ENCODE data around the gene HAT1. TPM values are rescaled to one million over a fixed set of nuclear protein-coding genes. Genes with fewer than 3 reads are reported as not detected.

Gene HAT1
- total and polyA plus RNA-seq, 10 donors, result 22.1 to 41.9 (median 34.7) TPM

GRCh38 chr2:171999604-172000469, 77.6 kb downstream of the HAT1 start, which contains the start of gene METAP1D:
Gene METAP1D, plus strand, starts transcription at chr2:171999953. Its CDS starts 17 bp downstream, at chr2:171999970.
- Histone ChIP-seq H3K4me1 (peaks cover 5 to 22% (median 17%) of the 10 kb centered on the region in 6 donors), H3K4me3 (peak within 1 kb of the TSS; percentile 70 to 99 (median 90)), H3K9me3 (no peaks in the 10 kb centered on the region), H3K27ac (peak within 1 kb of the TSS in 7 of 8 donors; percentile 12 to 77 (median 62)), H3K36me3 (no peaks in the 10 kb centered on the region), H3K27me3 (replicated peaks in 1 of 7) (peaks cover 0 to 15% (median 0%) of the 10 kb centered on the region in 7 donors)
- peak; percentile 99 for DNase-seq
- peak in 1 of 11 experiments; percentile 31 for TF ChIP-seq CTCF (IDR thresholded peaks at IDR 0.05 in 8 of 11, conservative IDR thresholded peaks at IDR 0.05 in 3 of 11)
- peak; percentile 86 to 91 (median 90) for TF ChIP-seq POLR2AphosphoS5 (IDR thresholded peaks at IDR 0.05)
- TF ChIP-seq POLR2A (IDR thresholded peaks at IDR 0.05), result no peak
- intact Hi-C loops (cut with DNase I; ENCODE audit: low total_unique reads), result no loop called here
- 0 to 1% (median 0%) methylated on average over 32 to 73 of the region's 73 CpGs for WGBS, 5 donors

- WGBS, 5 donors, result 84 to 90% (median 85%) methylated on average over 13 of the region's 13 CpGs
- Histone ChIP-seq H3K4me1 (peaks cover 5 to 22% (median 17%) of the 10 kb centered on the region in 6 donors), H3K27me3 (replicated peaks in 1 of 7) (peaks cover 0 to 15% (median 0%) of the 10 kb centered on the region in 7 donors), H3K36me3 (no peaks in the 10 kb centered on the region), H3K4me3 (peak overlapping the region in 6 of 8 donors; percentile 77 to 99 (median 92)), H3K27ac (no peak overlapping the region), H3K9me3 (no peaks in the 10 kb centered on the region)
- no peak for DNase-seq
- intact Hi-C loops (cut with DNase I; ENCODE audit: low total_unique reads), result no loop called here
- TF ChIP-seq POLR2AphosphoS5 (IDR thresholded peaks at IDR 0.05), result no peak
- no peak for TF ChIP-seq POLR2A (IDR thresholded peaks at IDR 0.05)
- TF ChIP-seq CTCF (IDR thresholded peaks at IDR 0.05 in 8 of 11, conservative IDR thresholded peaks at IDR 0.05 in 3 of 11), result no peak
These were observed 78.6 kb downstream of the HAT1 start for GRCh38 chr2:172000696-172001361.

GRCh38 chr2:172007372-172007771, 85.1 kb downstream of the HAT1 start:
- DNase-seq, result no peak
- Histone ChIP-seq H3K4me1 (peaks cover 0 to 18% (median 7%) of the 10 kb centered on the region in 6 donors), H3K36me3 (no peaks in the 10 kb centered on the region), H3K9me3 (peaks cover 0 to 8% (median 0%) of the 10 kb centered on the region in 8 donors), H3K4me3 (no peak overlapping the region), H3K27ac (no peak overlapping the region), H3K27me3 (replicated peaks in 1 of 7) (no peaks in the 10 kb centered on the region)
- WGBS, 5 donors, result 90 to 100% (median 100%) methylated on average over 1 of the region's 1 CpG
- TF ChIP-seq POLR2AphosphoS5 (IDR thresholded peaks at IDR 0.05), result no peak
- no peak for TF ChIP-seq POLR2A (IDR thresholded peaks at IDR 0.05)
- no peak for TF ChIP-seq CTCF (IDR thresholded peaks at IDR 0.05 in 8 of 11, conservative IDR thresholded peaks at IDR 0.05 in 3 of 11)
- intact Hi-C loops (cut with DNase I; ENCODE audit: low total_unique reads), result no loop called here
